Measurements from ENCODE around the gene KRT2. TPM values are rescaled to one million over a fixed set of nuclear protein-coding genes. Genes with fewer than 3 reads are reported as not detected.

KRT2 gene
- total and polyA plus RNA-seq, 10 of the 15 experiments (the other 5 are each of a cell fraction or from before 2014, with no cell fraction given) = 0.08 to 0.12 TPM; not detected in 8

DNA sequence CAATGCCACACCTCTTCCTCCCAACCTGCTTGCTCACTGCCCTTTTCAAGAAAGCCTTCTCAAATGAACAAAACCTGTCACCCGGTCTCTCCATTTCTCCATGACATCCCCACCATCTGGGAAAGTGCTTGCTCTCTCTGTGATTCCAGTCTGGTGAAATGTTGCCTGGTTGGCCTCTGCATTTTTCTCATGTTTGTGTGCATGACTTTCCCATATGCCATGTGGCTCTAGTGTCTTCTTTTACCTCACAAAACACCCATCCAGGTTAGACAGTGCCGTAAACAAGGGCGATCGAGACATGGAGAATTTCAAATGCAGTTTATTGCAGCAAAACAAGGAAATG is 22.4 kb upstream of the KRT2 start:
- ChIA-PET SMC1A (ENCODE audit: uncharacterized antibody, unreplicated experiment) (interaction anchor here (0.7 kb wide), 1 partner anchor 33 kb away, joined by 3 read pairs; no protein-coding TSS in a partner anchor), CTCF (no interaction called here), POLR2A (no interaction called here), RAD21 (ENCODE audit: unreplicated experiment) (no interaction called here)
- intact Hi-C loops (cut with micrococcal nuclease; ENCODE audit: unreplicated experiment) = no loop called here
- Histone ChIP-seq H3K4me1 (ENCODE audit: control insufficient read depth, insufficient read depth, low read length) (no peaks in the 10 kb centered on the region), H3K4me2 (ENCODE audit: control insufficient read depth, insufficient read depth) (no peak overlapping the region), H2AFZ (ENCODE audit: control insufficient read depth, low read depth, low read length) (no peak overlapping the region), H4K20me1 (ENCODE audit: control insufficient read depth, insufficient read depth) (no peaks in the 10 kb centered on the region), H3K79me2 (ENCODE audit: control insufficient read depth, insufficient read depth, low read length) (no peaks in the 10 kb centered on the region), H3K27ac (ENCODE audit: control insufficient read depth, insufficient read depth) (no peak overlapping the region), H3K27me3 (replicated peaks in 1 of 2; ENCODE audit: control insufficient read depth in 2 of 2, insufficient read depth in 2 of 2, low read length in 1 of 2) (no peaks in the 10 kb centered on the region; a peak in 2 of 4 replicates), H3K9me3 (replicated peaks; ENCODE audit: control insufficient read depth, insufficient read depth, low read length) (no peaks in the 10 kb centered on the region), H3K4me3 (no peak overlapping the region), H3K36me3 (ENCODE audit: control insufficient read depth in 2 of 2, insufficient read depth in 2 of 2, low read length in 1 of 2) (no peaks in the 10 kb centered on the region), H3K9ac (ENCODE audit: control insufficient read depth, insufficient read depth, low read length) (no peak overlapping the region)
- DNase-seq (ENCODE audit: low read depth, low spot score) (no peak), ATAC-seq (no peak), FAIRE-seq (no peak)
- no TSS peak for BruUV-seq (replicated peaks)
- in situ Hi-C loops (cut with MboI) = no loop called here
- 70% methylated on average over 4 of the region's 4 CpGs for WGBS (ENCODE audit: insufficient coverage, insufficient replicate concordance, low lambda C conversion rate, missing lambda C conversion rate)
- TF ChIP-seq EP300 (IDR thresholded peaks at IDR 0.05; ENCODE audit: borderline replicate concordance in 1 of 2, control insufficient read depth in 1 of 2, low read depth in 2 of 2, low read length in 2 of 2) = no peak
- no peak for TF ChIP-seq YY1 (IDR thresholded peaks at IDR 0.05; ENCODE audit: low read depth, low read length)
- no peak for TF ChIP-seq CBX3 (IDR thresholded peaks at IDR 0.05; ENCODE audit: borderline replicate concordance, low read depth)
- no peak for TF ChIP-seq ZNF217 (IDR thresholded peaks at IDR 0.05)
- TF ChIP-seq HDGF (IDR thresholded peaks at IDR 0.05) = no peak
- TF ChIP-seq NFXL1 (IDR thresholded peaks at IDR 0.05; ENCODE audit: borderline replicate concordance) = no peak
- TF ChIP-seq ZBTB33 (IDR thresholded peaks at IDR 0.05) = no peak
- no peak for TF ChIP-seq WRNIP1 (IDR thresholded peaks at IDR 0.05; ENCODE audit: borderline replicate concordance, low read depth, low read length)
- no peak for TF ChIP-seq TAF1 (IDR thresholded peaks at IDR 0.05; ENCODE audit: borderline replicate concordance, low read depth, low read length)
- no peak for TF ChIP-seq STAT3 (IDR thresholded peaks at IDR 0.05; ENCODE audit: low read depth, low read length)
- no peak for TF ChIP-seq TCF3 (IDR thresholded peaks at IDR 0.05; ENCODE audit: borderline replicate concordance, insufficient read depth, low read depth, low read length)
- TF ChIP-seq HDAC2 (IDR thresholded peaks at IDR 0.05) = no peak
- TF ChIP-seq, protein P1, sequence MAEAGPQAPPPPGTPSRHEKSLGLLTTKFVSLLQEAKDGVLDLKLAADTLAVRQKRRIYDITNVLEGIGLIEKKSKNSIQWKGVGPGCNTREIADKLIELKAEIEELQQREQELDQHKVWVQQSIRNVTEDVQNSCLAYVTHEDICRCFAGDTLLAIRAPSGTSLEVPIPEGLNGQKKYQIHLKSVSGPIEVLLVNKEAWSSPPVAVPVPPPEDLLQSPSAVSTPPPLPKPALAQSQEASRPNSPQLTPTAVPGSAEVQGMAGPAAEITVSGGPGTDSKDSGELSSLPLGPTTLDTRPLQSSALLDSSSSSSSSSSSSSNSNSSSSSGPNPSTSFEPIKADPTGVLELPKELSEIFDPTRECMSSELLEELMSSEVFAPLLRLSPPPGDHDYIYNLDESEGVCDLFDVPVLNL (IDR thresholded peaks at IDR 0.05; ENCODE audit: low read depth, low read length) = no peak
- TF ChIP-seq, protein P2, sequence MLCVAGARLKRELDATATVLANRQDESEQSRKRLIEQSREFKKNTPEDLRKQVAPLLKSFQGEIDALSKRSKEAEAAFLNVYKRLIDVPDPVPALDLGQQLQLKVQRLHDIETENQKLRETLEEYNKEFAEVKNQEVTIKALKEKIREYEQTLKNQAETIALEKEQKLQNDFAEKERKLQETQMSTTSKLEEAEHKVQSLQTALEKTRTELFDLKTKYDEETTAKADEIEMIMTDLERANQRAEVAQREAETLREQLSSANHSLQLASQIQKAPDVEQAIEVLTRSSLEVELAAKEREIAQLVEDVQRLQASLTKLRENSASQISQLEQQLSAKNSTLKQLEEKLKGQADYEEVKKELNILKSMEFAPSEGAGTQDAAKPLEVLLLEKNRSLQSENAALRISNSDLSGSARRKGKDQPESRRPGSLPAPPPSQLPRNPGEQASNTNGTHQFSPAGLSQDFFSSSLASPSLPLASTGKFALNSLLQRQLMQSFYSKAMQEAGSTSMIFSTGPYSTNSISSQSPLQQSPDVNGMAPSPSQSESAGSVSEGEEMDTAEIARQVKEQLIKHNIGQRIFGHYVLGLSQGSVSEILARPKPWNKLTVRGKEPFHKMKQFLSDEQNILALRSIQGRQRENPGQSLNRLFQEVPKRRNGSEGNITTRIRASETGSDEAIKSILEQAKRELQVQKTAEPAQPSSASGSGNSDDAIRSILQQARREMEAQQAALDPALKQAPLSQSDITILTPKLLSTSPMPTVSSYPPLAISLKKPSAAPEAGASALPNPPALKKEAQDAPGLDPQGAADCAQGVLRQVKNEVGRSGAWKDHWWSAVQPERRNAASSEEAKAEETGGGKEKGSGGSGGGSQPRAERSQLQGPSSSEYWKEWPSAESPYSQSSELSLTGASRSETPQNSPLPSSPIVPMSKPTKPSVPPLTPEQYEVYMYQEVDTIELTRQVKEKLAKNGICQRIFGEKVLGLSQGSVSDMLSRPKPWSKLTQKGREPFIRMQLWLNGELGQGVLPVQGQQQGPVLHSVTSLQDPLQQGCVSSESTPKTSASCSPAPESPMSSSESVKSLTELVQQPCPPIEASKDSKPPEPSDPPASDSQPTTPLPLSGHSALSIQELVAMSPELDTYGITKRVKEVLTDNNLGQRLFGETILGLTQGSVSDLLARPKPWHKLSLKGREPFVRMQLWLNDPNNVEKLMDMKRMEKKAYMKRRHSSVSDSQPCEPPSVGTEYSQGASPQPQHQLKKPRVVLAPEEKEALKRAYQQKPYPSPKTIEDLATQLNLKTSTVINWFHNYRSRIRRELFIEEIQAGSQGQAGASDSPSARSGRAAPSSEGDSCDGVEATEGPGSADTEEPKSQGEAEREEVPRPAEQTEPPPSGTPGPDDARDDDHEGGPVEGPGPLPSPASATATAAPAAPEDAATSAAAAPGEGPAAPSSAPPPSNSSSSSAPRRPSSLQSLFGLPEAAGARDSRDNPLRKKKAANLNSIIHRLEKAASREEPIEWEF (IDR thresholded peaks at IDR 0.05; ENCODE audit: insufficient replicate concordance, low read depth, low read length) = no peak
- TF ChIP-seq LARP7 (IDR thresholded peaks at IDR 0.05) = no peak

All from GM12878 (cell line).